HG03575 (cell line): ENCODE measurements around the gene CLCF1.
A peak's percentile ranks its signal among the peaks of the same experiment; 100 is the strongest.
"Not testable (repeated sequence)": the region's sequence is repeated elsewhere in the genome, so short reads cannot be mapped to it uniquely, and the experiment has no call there.

Source experiments
- ATAC-seq: cut with Tn5 transposase; IDR thresholded peaks from one replicate; pipeline ENCODE4 v1.9.1; 2021; ENCODE audit not compliant: unreplicated experiment, insufficient number of reproducible peaks, low FRiP score; ENCODE audit errors: extremely low read depth

CLCF1 gene

GRCh38 chr11:67349928-67350465, 23.4 kb downstream of the CLCF1 start:
- no peak for ATAC-seq

GRCh38 chr11:67349457-67349856, 23.9 kb downstream of the CLCF1 start:
- ATAC-seq = no peak

DNA sequence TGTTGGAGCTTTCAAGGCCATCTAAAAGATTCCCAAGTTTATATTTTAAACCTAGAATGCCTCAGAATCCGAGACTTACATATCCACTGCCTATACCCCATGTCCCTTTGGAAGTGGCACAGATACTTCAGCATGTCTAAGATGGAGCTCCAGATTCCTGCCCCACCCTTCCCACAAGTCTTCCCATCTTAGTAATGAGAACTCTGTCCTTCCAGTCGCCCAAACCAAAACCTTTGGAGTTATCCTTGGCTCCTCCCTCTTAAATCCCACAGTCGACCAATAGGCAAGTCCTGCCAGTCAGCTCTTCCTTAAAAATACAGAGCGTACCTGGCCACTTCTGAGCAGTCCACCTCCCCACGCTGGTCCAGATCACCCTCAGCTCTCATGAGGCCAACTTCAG, 24.4 kb downstream of the CLCF1 start:
- no peak for ATAC-seq

- ATAC-seq = no peak
These were observed 25.2 kb downstream of the CLCF1 start for GRCh38 chr11:67347964-67348749.

- ATAC-seq = no peak
These were observed 27.2 kb downstream of the CLCF1 start for GRCh38 chr11:67345920-67346819.

- no peak for ATAC-seq
These were observed 28.0 kb downstream of the CLCF1 start for GRCh38 chr11:67345247-67345919.

DNA sequence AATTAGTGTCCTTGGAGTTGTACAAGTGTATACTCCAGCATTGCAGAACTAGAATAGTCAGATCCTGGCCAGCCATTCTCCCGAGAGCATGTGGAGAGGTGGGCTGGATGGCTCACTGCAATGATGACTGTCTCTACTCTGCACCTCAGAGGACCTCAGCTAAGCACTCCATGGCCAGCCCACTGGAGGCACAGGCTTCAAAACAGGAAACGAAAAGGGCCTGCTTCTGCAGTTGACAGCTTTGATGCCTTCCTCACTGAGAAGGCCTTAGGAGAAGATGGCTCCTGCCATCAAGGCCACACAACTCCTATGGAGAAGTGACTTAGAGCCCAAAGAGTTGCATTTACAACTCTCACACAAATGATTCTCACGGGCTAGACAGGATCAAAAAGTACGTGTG, 29.1 kb downstream of the CLCF1 start:
- ATAC-seq = no peak

- ATAC-seq = no peak
These were observed 36.1 kb downstream of the CLCF1 start for GRCh38 chr11:67337257-67337656.

DNA sequence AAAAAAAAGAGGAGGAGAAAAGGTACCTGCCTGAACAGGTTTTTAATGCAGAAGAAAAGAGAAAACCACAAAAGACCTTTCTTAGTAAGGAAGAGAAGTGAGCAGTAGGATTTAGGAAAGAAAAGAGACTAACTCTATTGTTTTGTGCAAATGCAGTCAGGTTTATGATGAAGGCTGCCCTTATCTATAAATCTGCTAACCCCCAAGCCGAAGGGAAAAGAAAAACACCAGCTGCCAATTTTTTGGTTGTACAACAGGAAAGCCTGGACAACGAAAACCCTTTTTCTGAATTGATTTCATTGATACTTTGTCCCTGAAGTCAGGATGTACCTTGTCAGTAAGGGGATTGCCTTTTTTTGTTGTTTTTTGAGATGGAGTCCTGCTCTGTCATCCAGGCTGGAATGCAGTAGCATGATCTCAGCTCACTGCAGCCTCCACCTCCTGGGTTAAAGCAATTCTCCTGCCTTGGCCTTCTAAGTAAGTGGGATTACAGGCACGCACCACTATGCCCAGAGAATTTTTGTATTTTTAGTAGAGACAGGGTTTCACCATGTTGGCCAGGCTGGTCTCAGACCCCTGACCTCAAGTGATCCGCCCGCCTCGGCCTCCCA, 41.2 kb downstream of the CLCF1 start:
- ATAC-seq = no peak

- no peak for ATAC-seq
These were observed 49.9 kb downstream of the CLCF1 start for GRCh38 chr11:67323526-67323925.

GRCh38 chr11:67322049-67322448, 51.3 kb downstream of the CLCF1 start:
- no peak for ATAC-seq

DNA sequence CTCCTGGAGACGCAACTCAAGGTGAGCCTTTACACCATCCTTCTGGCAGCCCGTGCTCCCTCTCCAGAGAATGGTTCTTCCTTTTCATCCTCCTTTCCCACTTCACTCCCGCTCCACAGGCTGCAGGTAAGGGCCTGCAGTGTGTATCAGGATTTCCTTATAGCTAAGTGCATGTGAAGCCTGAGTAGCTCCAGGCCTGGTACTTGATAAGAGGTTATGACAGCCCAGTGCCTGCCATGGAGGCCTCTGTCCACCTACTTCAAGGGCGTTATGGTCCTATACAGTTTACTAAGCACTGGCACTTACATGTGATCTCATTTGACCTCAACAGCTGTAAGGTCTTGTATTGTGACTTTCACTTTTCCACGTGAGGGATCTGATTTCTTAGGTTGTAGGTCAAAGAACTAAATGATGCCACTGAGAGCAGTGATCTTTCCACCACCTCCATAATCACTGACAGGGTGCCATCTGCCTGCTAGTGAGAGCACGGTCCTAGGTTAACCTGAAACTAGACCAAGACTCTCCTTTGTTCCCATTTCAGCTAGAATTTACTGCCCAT, 52.0 kb downstream of the CLCF1 start:
- ATAC-seq = no peak

DNA sequence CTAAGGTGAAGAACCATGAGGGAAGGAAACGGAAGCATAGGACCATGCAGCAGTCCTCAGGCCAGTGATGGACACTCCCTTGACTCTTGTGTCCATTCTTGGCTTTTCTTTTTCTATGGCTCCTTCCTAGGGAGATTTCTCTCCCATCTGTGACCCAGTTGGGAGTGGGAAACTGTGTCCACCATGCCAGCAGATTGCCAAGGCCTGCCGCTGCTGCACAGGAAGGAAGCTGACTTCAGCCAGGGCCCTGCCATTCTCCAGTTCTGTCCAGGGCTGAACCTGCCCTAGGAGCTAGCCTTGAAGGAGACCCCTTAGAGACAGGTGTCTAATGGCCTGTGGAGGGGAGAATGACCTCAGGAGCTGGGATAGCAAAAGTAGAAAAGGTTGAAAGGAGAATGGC, 52.7 kb downstream of the CLCF1 start:
- ATAC-seq = no peak

- ATAC-seq = no peak
These were observed 53.4 kb downstream of the CLCF1 start for GRCh38 chr11:67320011-67320410.

GRCh38 chr11:67318876-67319275, 54.5 kb downstream of the CLCF1 start:
- not testable (repeated sequence) for ATAC-seq

DNA sequence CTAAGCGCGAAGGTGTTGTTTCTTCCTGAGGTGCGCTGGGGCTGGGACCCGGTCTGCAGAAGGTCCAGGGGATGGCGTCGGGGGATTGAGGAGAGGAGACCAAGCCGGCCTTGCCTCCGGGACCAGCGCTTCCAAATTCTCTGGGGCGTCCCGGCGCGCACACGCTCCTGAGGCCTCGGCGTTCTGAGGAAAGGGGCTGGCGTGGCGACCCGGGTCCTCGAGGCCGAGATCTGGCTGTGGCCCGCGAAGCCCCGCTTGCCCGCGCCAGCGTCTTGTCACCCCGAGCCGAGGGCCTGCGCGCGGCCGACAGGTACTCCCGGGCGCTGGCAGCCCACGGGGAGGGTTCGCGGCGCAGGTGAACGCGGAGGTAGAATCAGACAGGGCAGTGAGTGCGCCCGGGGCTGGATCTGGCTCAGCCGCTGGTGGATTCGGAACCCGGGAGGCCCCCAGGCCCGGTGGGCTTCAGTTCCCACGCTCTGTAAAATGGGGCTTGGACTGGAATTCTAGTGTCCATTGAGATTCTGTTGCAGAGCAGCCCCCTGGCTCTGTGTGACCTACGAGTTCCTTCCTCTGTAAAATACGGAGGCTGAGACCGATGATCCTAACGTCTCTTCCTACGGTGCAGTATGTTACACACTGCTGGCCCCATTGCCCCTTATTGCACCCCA, 55.4 kb downstream of the CLCF1 start:
- no peak for ATAC-seq

GRCh38 chr11:67317205-67317887, 56.1 kb downstream of the CLCF1 start:
- peak; percentile 38 for ATAC-seq

GRCh38 chr11:67316882-67317204, 56.6 kb downstream of the CLCF1 start:
- ATAC-seq = no peak
